OCI-LY3 (cell line): ENCODE results near the gene RNF4.

Experiments
- CTCF ChIP-seq: fragments of 200-600, 300-600 bp; sonication (generic); IDR thresholded peaks from 2 replicates; pipeline ENCODE4 v1.5.1; 2014; ENCODE audit warnings: antibody characterized with exemption, low read length, low read depth
- EZH2phosphoT487 ChIP-seq: fragments of 200-600 bp; shearing (Covaris generic); IDR thresholded peaks from 2 replicates; pipeline ENCODE4 v1.6.1; 2018; ENCODE audit warnings: antibody characterized with exemption, mixed run types, low read depth

DNA sequence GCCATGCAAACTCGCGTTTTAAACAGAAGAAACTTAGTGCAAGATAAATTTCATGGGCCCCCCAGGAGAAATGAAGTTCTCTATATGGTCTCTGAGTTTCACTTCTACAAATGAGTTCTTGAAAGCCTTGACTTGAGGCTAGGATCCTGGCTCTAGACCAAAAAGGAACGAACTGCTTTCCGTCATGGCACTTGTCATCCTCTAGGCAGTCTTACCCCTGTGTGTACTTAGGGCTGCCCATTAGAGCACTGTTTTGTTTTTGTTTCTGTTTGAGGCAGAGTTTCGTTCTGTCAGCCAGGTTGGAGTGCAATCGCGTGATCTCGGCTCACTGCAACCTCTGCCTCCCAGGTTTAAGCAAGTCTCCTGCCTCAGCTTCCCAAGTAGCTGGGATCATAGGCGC, 29.0 kb downstream of the RNF4 start:
- TF ChIP-seq CTCF (no peak), EZH2phosphoT487 (no peak)
